ENCODE measurements around the gene MACROD2.
"Not testable (repeated sequence)": the region's sequence is repeated elsewhere in the genome, so short reads cannot be mapped to it uniquely, and the experiment has no call there.

The MACROD2 gene

GRCh38 chr20:15359056-15359455, 1363.7 kb downstream of the MACROD2 start:
- TF ChIP-seq CTCF (IDR thresholded peaks at IDR 0.05; ENCODE audit: extremely low read depth, missing control alignments): no peak
- no peak for DNase-seq (ENCODE audit: low spot score)

DNA sequence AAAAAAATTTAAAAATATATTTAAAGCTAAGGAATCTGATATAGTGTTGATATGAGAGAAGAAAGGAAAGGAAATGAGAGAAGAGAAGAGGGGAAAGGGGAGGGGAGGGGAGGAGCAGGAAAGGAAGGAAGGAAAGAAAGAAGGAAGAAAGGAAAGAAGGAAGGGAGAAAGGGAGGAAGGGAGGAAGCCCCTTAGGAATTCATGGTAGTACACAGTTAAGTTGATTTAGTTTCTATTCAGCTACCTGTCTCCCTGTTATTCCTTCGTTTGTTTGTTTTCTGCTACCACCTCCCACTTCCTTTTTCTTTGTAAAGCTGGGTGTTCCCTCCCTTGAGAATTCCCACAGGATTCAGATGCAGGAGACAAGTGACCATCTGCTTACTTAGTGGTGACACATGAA, 1367.5 kb downstream of the MACROD2 start:
- TF ChIP-seq CTCF (IDR thresholded peaks at IDR 0.05; ENCODE audit: extremely low read depth, missing control alignments): no peak
- no peak for DNase-seq (ENCODE audit: low spot score)

DNA sequence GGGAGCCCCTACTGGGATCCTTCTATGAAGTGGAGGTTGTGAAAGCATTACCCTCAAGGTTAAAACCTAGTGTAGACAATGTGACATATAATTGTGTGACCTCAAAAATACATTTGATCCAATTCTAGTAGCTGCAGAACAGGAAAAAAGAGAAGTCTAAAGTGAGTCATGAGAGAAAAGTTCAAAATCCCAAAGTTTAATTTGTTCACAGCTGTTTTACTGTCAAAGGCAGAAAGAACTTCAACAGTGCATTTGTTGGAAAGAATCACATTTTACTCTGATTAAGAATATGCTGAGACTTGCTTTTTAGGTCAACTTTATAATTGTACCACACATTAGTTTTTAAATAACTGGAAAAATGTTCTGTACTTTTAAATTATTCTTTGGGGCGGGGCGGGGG, 1369.5 kb downstream of the MACROD2 start:
- DNase-seq (ENCODE audit: low spot score): no peak
- no peak for TF ChIP-seq CTCF (IDR thresholded peaks at IDR 0.05; ENCODE audit: extremely low read depth, missing control alignments)

GRCh38 chr20:15370370-15370769, 1375.1 kb downstream of the MACROD2 start:
- no peak for TF ChIP-seq CTCF (IDR thresholded peaks at IDR 0.05; ENCODE audit: extremely low read depth, missing control alignments)
- DNase-seq (ENCODE audit: low spot score): no peak

- TF ChIP-seq CTCF (IDR thresholded peaks at IDR 0.05; ENCODE audit: extremely low read depth, missing control alignments): no peak
- DNase-seq (ENCODE audit: low spot score): no peak
Measured at GRCh38 chr20:15374682-15375081, 1379.4 kb downstream of the MACROD2 start.

GRCh38 chr20:15375836-15376235, 1380.5 kb downstream of the MACROD2 start:
- DNase-seq (ENCODE audit: low spot score): no peak
- TF ChIP-seq CTCF (IDR thresholded peaks at IDR 0.05; ENCODE audit: extremely low read depth, missing control alignments): no peak

- DNase-seq (ENCODE audit: low spot score): not testable (repeated sequence)
Measured at GRCh38 chr20:15377603-15378002, 1382.3 kb downstream of the MACROD2 start.

DNA sequence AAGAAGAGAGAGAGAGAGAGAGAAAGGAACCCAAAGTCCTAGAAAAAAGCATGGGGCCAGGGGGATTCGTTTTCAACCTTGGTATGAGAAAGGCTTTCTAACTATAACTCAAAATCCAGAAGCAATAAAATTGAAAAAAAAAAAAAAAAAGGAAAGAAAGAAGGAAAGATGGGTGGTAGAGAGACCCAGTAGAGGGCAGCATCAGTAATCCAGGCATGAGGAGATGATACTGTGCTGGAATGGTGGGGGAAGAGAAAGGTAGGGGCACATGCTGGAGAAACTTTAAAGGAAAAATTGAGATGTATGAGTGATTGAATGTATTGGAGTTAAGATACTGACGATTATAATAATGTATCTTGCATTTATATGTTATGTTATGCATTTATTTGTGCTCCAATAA, 1382.8 kb downstream of the MACROD2 start:
- no peak for TF ChIP-seq CTCF (IDR thresholded peaks at IDR 0.05; ENCODE audit: extremely low read depth, missing control alignments)
- no peak for DNase-seq (ENCODE audit: low spot score)
